ENCODE results near the gene OGT.
"Not testable (repeated sequence)": the region's sequence is repeated elsewhere in the genome, so short reads cannot be mapped to it uniquely, and the experiment has no call there.

Gene OGT

DNA sequence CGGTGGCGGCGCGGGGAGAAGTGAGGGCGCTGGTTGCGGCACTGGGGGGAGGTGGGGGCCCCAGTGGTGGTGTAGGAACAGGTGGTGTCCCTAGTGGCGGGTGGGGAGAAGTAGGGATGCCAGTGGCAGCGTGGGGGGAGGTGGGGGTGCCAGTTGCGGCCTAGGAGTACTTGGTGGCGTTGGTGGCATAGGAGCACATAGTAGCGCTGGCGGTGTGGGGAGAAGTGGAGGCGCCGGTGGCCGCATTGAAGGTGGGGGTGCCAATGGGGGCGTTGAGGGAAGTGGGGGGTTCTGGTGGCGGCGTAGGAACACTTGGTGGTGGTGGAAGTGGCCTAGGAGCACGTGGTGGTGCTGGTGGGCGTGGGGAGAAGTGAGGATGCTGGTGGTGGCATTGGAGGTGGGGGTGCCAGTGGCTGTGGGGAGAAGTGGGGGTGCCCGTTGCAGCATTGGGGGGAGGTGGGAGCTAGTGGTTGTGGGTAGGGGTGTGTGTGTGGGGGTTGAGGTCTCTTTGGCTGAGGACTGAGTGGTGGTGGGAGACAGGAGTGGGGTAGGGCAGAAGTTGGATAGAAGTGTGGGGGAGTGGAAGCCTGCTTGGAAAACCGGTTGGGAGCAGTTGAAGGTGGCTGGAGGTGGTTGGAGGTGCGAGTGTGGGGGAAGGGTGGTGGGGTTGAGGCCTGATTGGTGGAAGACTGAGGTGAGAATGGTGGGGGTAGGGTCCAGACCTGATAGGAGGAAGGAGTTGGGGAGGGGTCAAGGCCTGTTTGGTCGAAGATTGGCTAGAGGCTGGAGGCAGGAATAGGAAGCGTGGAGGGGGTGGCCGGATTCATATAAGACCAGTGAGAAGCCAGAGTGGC lies 46.5 kb downstream of the OGT start:
- no peak for TF ChIP-seq CTCF (conservative IDR thresholded peaks at IDR 0.05; ENCODE audit: low read depth)
- DNase-seq (ENCODE audit: low spot score): no peak
- POLR2A ChIA-PET (ENCODE audit: low non-redundant PET): no interaction called here
- no peak overlapping the region for H3K27ac ChIP-seq
- CTCF ChIA-PET: no interaction called here

DNA sequence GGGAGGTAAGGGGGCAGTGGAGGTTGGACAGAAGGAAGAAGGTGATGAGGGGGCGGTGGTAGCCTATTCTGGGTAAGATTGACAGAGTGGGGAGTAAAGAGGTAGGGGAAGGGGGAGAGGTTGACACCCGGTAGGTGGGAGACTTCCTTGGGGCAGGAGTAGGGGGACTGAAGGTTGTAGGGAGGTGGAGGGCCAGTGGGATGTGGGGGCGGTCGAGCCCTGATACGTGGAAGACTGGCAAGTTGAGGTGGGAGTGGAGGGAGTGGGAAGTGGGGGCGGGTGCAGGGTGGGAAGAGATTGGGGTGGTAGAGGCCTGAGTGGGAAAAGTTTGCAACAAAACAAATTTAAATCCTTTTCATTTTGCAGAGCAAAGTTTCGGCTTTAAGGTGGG lies 47.1 kb downstream of the OGT start:
- no peak overlapping the region for H3K27ac ChIP-seq
- CTCF ChIA-PET: no interaction called here
- no peak for DNase-seq (ENCODE audit: low spot score)
- no peak for TF ChIP-seq CTCF (conservative IDR thresholded peaks at IDR 0.05; ENCODE audit: low read depth)
- POLR2A ChIA-PET (ENCODE audit: low non-redundant PET): no interaction called here

DNA sequence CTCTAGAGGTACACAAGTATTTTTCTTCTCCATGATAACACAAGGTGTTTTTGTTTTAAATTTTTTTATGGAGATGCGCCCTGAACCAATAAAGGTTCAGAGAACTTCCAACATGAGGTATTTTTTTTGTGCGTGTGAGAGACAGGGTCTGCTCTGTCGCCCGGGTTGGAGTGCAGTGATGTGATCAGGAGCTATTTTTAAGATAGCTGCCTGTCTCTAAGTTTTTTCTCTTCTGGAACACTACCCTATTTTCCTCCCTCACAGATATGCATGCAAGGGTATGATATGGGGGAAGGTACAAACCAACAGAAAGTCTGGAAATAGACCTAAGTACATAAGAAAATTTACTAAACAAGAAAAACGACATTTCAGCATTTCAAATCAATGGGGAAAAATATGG lies 48.3 kb downstream of the OGT start:
- CTCF ChIA-PET: no interaction called here
- no peak for DNase-seq (ENCODE audit: low spot score)
- no peak overlapping the region for H3K27ac ChIP-seq
- TF ChIP-seq CTCF (conservative IDR thresholded peaks at IDR 0.05; ENCODE audit: low read depth): no peak
- POLR2A ChIA-PET (ENCODE audit: low non-redundant PET): no interaction called here

GRCh38 chrX:71586929-71587328 lies 54.0 kb downstream of the OGT start:
- CTCF ChIA-PET: no interaction called here
- TF ChIP-seq CTCF (conservative IDR thresholded peaks at IDR 0.05; ENCODE audit: low read depth): no peak

DNA sequence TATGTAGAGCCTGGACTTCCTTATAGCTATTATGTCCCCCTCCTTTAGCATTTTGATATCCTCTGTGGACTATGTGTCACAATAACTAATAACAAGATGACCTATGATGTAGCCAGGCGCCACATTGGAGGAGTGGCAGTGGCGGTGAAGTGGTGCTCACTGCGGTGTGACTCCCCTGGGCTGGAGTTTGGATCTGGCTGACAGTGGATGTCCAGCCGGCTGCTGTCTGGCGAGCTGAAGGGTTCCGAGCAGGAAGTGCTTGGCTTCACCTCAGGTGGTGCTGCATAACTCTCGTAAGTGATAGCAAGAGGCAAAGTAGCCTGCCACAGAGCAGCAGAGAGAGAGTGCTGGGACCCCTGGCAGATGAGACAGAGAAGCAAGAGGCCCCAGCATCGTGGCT lies 60.3 kb downstream of the OGT start:
- CTCF ChIA-PET; DNase-seq (ENCODE audit: low spot score); H3K27ac ChIP-seq; POLR2A ChIA-PET (ENCODE audit: low non-redundant PET): not testable (repeated sequence)

More at GRCh38 chrX:71586929-71587328, 54.0 kb downstream of the OGT start:
- DNase-seq (ENCODE audit: low spot score): no peak
- no peak overlapping the region for H3K27ac ChIP-seq
- POLR2A ChIA-PET (ENCODE audit: low non-redundant PET): no interaction called here

- ChIA-PET CTCF (no interaction called here), POLR2A (ENCODE audit: low non-redundant PET) (no interaction called here)
- TF ChIP-seq CTCF (conservative IDR thresholded peaks at IDR 0.05; ENCODE audit: low read depth): no peak
- no peak overlapping the region for H3K27ac ChIP-seq
- DNase-seq (ENCODE audit: low spot score): no peak
Measured at GRCh38 chrX:71599965-71600364, 67.1 kb downstream of the OGT start.

DNA sequence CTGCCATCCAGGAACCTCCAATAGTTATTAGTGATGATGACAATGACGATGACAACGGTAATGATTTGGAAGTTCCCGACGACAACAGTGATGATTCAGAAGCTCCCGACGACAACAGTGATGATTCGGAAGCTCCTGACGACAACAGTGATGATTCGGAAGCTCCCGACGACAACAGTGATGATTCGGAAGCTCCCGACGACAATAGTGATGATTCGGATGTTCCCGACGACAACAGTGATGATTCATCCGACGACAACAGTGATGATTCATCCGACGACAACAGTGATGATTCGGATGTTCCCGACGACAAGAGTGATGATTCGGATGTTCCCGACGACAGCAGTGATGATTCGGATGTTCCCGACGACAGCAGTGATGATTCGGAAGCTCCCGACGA lies 70.7 kb downstream of the OGT start:
- no peak for DNase-seq (ENCODE audit: low spot score)
- no peak overlapping the region for H3K27ac ChIP-seq
- CTCF ChIA-PET: interaction anchor here (0.5 kb wide), 1 partner anchor 210 kb away, joined by 3 read pairs; no protein-coding TSS in a partner anchor
- TF ChIP-seq CTCF (conservative IDR thresholded peaks at IDR 0.05; ENCODE audit: low read depth): no peak
- POLR2A ChIA-PET (ENCODE audit: low non-redundant PET): no interaction called here

All from RWPE1 (cell line).